Measurements from ENCODE around the gene C6orf163.

C6orf163 gene

GRCh38 chr6:87350516-87350915, 5.9 kb downstream of the C6orf163 start:
- Histone ChIP-seq H2BK12ac (ENCODE audit: low read length in 2 of 2) (no peak overlapping the region), H3K79me1 (replicated peaks; ENCODE audit: low read length, poor library complexity, severe bottlenecking) (no peaks in the 10 kb centered on the region), H2BK15ac (ENCODE audit: low read depth, poor library complexity, severe bottlenecking) (no peak overlapping the region), H2BK5ac (ENCODE audit: low read depth, low read length, poor library complexity, severe bottlenecking) (no peak overlapping the region), H3K27me3 (ENCODE audit: control insufficient read depth in 1 of 2, insufficient read depth in 1 of 2, low read length in 2 of 2) (no peaks in the 10 kb centered on the region), H4K91ac (ENCODE audit: low read length) (no peak overlapping the region), H3K14ac (ENCODE audit: low read length in 2 of 2) (no peak overlapping the region), H3K18ac (ENCODE audit: low read depth in 1 of 2, low read length in 2 of 2) (no peak overlapping the region), H3K23ac (ENCODE audit: low read length in 2 of 2) (no peak overlapping the region), H2BK120ac (ENCODE audit: low read depth, low read length) (no peak overlapping the region), H2AFZ (ENCODE audit: low read depth, low read length) (no peak overlapping the region), H3K9ac (ENCODE audit: low read length) (no peak overlapping the region), H3K4me1 (ENCODE audit: control insufficient read depth, insufficient read depth, low read depth, low read length) (no peaks in the 10 kb centered on the region), H2AK5ac (ENCODE audit: low read length, severe bottlenecking) (no peak overlapping the region), H3K36me3 (ENCODE audit: control insufficient read depth in 1 of 2, insufficient read depth in 2 of 2, low read depth in 1 of 2, low read length in 2 of 2) (no peaks in the 10 kb centered on the region), H3K4ac (ENCODE audit: low read depth in 1 of 2, low read length in 2 of 2) (no peak overlapping the region), H3K4me3 (ENCODE audit: insufficient read depth in 1 of 2, low read depth in 1 of 2, low read length in 2 of 2) (no peak overlapping the region), H4K8ac (ENCODE audit: low read length) (no peak overlapping the region), H3K4me2 (ENCODE audit: low read length, poor library complexity, severe bottlenecking) (no peak overlapping the region), H3K27ac (ENCODE audit: low read length, poor library complexity, severe bottlenecking) (no peak overlapping the region), H3K9me3 (ENCODE audit: control insufficient read depth, low read length) (no peaks in the 10 kb centered on the region)
- DNase-seq = no peak

- H3K79me1 ChIP-seq (replicated peaks; ENCODE audit: low read length, poor library complexity, severe bottlenecking) = no peaks in the 10 kb centered on the region
- H2AK5ac ChIP-seq (ENCODE audit: low read length, severe bottlenecking) = no peak overlapping the region
- no peak overlapping the region for H3K18ac ChIP-seq (ENCODE audit: low read depth in 1 of 2, low read length in 2 of 2)
- no peak overlapping the region for H2BK15ac ChIP-seq (ENCODE audit: low read depth, poor library complexity, severe bottlenecking)
- H3K4me2 ChIP-seq (ENCODE audit: low read length, poor library complexity, severe bottlenecking) = no peak overlapping the region
- no peak overlapping the region for H2BK12ac ChIP-seq (ENCODE audit: low read length in 2 of 2)
- H3K14ac ChIP-seq (ENCODE audit: low read length in 2 of 2) = no peak overlapping the region
- H4K91ac ChIP-seq (ENCODE audit: low read length) = no peak overlapping the region
- no peaks in the 10 kb centered on the region for H3K9me3 ChIP-seq (ENCODE audit: control insufficient read depth, low read length)
- H3K27ac ChIP-seq (ENCODE audit: low read length, poor library complexity, severe bottlenecking) = no peak overlapping the region
- no peak overlapping the region for H4K8ac ChIP-seq (ENCODE audit: low read length)
- no peak for DNase-seq
- H2AFZ ChIP-seq (ENCODE audit: low read depth, low read length) = no peak overlapping the region
- no peak overlapping the region for H2BK120ac ChIP-seq (ENCODE audit: low read depth, low read length)
- no peaks in the 10 kb centered on the region for H3K27me3 ChIP-seq (ENCODE audit: control insufficient read depth in 1 of 2, insufficient read depth in 1 of 2, low read length in 2 of 2)
- WGBS = 92% methylated on average over 1 of the region's 1 CpG
- no peak overlapping the region for H3K23ac ChIP-seq (ENCODE audit: low read length in 2 of 2)
- H3K4me1 ChIP-seq (ENCODE audit: control insufficient read depth, insufficient read depth, low read depth, low read length) = no peaks in the 10 kb centered on the region
- no peak overlapping the region for H2BK5ac ChIP-seq (ENCODE audit: low read depth, low read length, poor library complexity, severe bottlenecking)
- H3K4me3 ChIP-seq (ENCODE audit: insufficient read depth in 1 of 2, low read depth in 1 of 2, low read length in 2 of 2) = no peak overlapping the region
- H3K9ac ChIP-seq (ENCODE audit: low read length) = no peak overlapping the region
- H3K4ac ChIP-seq (ENCODE audit: low read depth in 1 of 2, low read length in 2 of 2) = no peak overlapping the region
- H3K36me3 ChIP-seq (ENCODE audit: control insufficient read depth in 1 of 2, insufficient read depth in 2 of 2, low read depth in 1 of 2, low read length in 2 of 2) = no peaks in the 10 kb centered on the region
These were observed 7.0 kb downstream of the C6orf163 start for GRCh38 chr6:87351583-87351982.

GRCh38 chr6:87356181-87356580, 11.6 kb downstream of the C6orf163 start:
- H3K9me3 ChIP-seq (ENCODE audit: control insufficient read depth, low read length) = no peaks in the 10 kb centered on the region
- 99% methylated on average over 3 of the region's 4 CpGs for WGBS
- H3K79me1 ChIP-seq (replicated peaks; ENCODE audit: low read length, poor library complexity, severe bottlenecking) = no peaks in the 10 kb centered on the region
- no peaks in the 10 kb centered on the region for H3K36me3 ChIP-seq (ENCODE audit: control insufficient read depth in 1 of 2, insufficient read depth in 2 of 2, low read depth in 1 of 2, low read length in 2 of 2)
- H3K27me3 ChIP-seq (ENCODE audit: control insufficient read depth in 1 of 2, insufficient read depth in 1 of 2, low read length in 2 of 2) = no peaks in the 10 kb centered on the region
- no peak overlapping the region for H2BK5ac ChIP-seq (ENCODE audit: low read depth, low read length, poor library complexity, severe bottlenecking)
- H3K14ac ChIP-seq (ENCODE audit: low read length in 2 of 2) = no peak overlapping the region
- no peak overlapping the region for H3K23ac ChIP-seq (ENCODE audit: low read length in 2 of 2)
- H3K9ac ChIP-seq (ENCODE audit: low read length) = no peak overlapping the region
- no peak overlapping the region for H4K91ac ChIP-seq (ENCODE audit: low read length)
- no peak overlapping the region for H4K8ac ChIP-seq (ENCODE audit: low read length)
- no peaks in the 10 kb centered on the region for H3K4me1 ChIP-seq (ENCODE audit: control insufficient read depth, insufficient read depth, low read depth, low read length)
- H2BK15ac ChIP-seq (ENCODE audit: low read depth, poor library complexity, severe bottlenecking) = no peak overlapping the region
- no peak overlapping the region for H3K4ac ChIP-seq (ENCODE audit: low read depth in 1 of 2, low read length in 2 of 2)
- no peak overlapping the region for H3K27ac ChIP-seq (ENCODE audit: low read length, poor library complexity, severe bottlenecking)
- no peak overlapping the region for H3K4me3 ChIP-seq (ENCODE audit: insufficient read depth in 1 of 2, low read depth in 1 of 2, low read length in 2 of 2)
- H2BK12ac ChIP-seq (ENCODE audit: low read length in 2 of 2) = no peak overlapping the region
- H2AFZ ChIP-seq (ENCODE audit: low read depth, low read length) = no peak overlapping the region
- H2AK5ac ChIP-seq (ENCODE audit: low read length, severe bottlenecking) = no peak overlapping the region
- no peak overlapping the region for H3K4me2 ChIP-seq (ENCODE audit: low read length, poor library complexity, severe bottlenecking)
- no peak overlapping the region for H3K18ac ChIP-seq (ENCODE audit: low read depth in 1 of 2, low read length in 2 of 2)
- no peak for DNase-seq
- no peak overlapping the region for H2BK120ac ChIP-seq (ENCODE audit: low read depth, low read length)

- Histone ChIP-seq H3K4me2 (ENCODE audit: low read length, poor library complexity, severe bottlenecking) (no peak overlapping the region), H3K36me3 (ENCODE audit: control insufficient read depth in 1 of 2, insufficient read depth in 2 of 2, low read depth in 1 of 2, low read length in 2 of 2) (no peaks in the 10 kb centered on the region), H3K18ac (ENCODE audit: low read depth in 1 of 2, low read length in 2 of 2) (no peak overlapping the region), H3K14ac (ENCODE audit: low read length in 2 of 2) (no peak overlapping the region), H2AFZ (ENCODE audit: low read depth, low read length) (no peak overlapping the region), H2BK12ac (ENCODE audit: low read length in 2 of 2) (no peak overlapping the region), H3K23ac (ENCODE audit: low read length in 2 of 2) (no peak overlapping the region), H4K8ac (ENCODE audit: low read length) (no peak overlapping the region), H3K4me3 (ENCODE audit: insufficient read depth in 1 of 2, low read depth in 1 of 2, low read length in 2 of 2) (no peak overlapping the region), H3K27ac (ENCODE audit: low read length, poor library complexity, severe bottlenecking) (no peak overlapping the region), H3K9ac (ENCODE audit: low read length) (no peak overlapping the region), H2BK120ac (ENCODE audit: low read depth, low read length) (no peak overlapping the region), H2BK5ac (ENCODE audit: low read depth, low read length, poor library complexity, severe bottlenecking) (no peak overlapping the region), H3K4me1 (ENCODE audit: control insufficient read depth, insufficient read depth, low read depth, low read length) (no peaks in the 10 kb centered on the region), H2BK15ac (ENCODE audit: low read depth, poor library complexity, severe bottlenecking) (no peak overlapping the region), H3K79me1 (replicated peaks; ENCODE audit: low read length, poor library complexity, severe bottlenecking) (no peaks in the 10 kb centered on the region), H3K27me3 (ENCODE audit: control insufficient read depth in 1 of 2, insufficient read depth in 1 of 2, low read length in 2 of 2) (no peaks in the 10 kb centered on the region), H2AK5ac (ENCODE audit: low read length, severe bottlenecking) (no peak overlapping the region), H4K91ac (ENCODE audit: low read length) (no peak overlapping the region), H3K4ac (ENCODE audit: low read depth in 1 of 2, low read length in 2 of 2) (no peak overlapping the region), H3K9me3 (ENCODE audit: control insufficient read depth, low read length) (no peaks in the 10 kb centered on the region)
- DNase-seq = no peak
- no CpG with 5 or more reads among the region's 3 CpGs for WGBS
These were observed 13.0 kb downstream of the C6orf163 start for GRCh38 chr6:87357479-87358196.
